Measurements from ENCODE around the gene TPD52L1. TPM values are rescaled to one million over a fixed set of nuclear protein-coding genes. Genes with fewer than 3 reads are reported as not detected.

The TPD52L1 gene
- total and polyA plus RNA-seq, 2 of the 13 experiments (the other 11 are each of a cell fraction or from before 2014, with no cell fraction given), result 0.49 to 0.53 TPM

DNA sequence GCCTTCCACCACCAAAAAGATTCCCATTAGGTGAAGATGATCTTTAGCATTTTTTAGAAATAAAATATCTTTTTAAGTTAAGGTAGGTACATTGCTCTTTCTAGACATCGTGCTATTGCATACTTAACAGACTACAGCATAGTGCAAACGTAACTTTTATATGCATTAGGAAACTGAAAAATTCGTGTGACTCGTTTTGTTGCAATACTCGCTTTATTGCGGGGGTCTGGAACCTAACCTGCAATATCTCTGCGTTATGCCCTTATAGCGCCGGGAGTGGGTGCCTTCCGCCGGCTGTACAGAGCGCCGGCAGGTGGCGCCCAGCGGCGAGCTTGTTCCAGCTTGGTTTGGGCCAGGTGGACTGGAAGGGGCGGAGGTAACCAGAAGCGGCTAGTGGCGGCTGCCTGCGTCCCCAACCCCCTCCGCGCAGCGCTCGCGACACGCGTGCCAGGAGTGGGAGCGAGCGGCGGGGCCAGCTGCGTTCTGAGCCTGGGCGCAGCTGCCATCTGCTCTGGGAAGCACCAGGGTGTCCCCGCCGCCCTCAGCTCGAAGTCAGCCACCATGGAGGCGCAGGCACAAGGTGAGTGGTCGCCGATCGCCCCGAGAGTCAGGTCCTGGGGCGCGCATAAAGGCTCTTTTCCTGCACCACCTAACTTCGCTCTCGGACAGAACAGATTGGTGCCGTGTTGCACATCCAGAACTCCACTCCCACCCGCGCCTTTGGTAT, at the start of gene TPD52L1 (continued):
- peak; percentile 41; the same call in 1 of the 2 replicates for TF ChIP-seq ZNF275 (CRISPR knock-in tag; IDR thresholded peaks at IDR 0.05; ENCODE audit: borderline replicate concordance)
- TF ChIP-seq ELF1 (CRISPR knock-in tag; IDR thresholded peaks at IDR 0.05), result peak; percentile 9; the same call in 1 of the 2 replicates
- TF ChIP-seq ZNF501 (CRISPR knock-in tag; IDR thresholded peaks at IDR 0.05), result peak; percentile 17; the same call in 1 of the 2 replicates
- TF ChIP-seq KLF9 (CRISPR knock-in tag; IDR thresholded peaks at IDR 0.05; ENCODE audit: low read depth), result no peak
- 0 out of 2 replicates have a peak, but pooled peaks have one; percentile 75 for TF ChIP-seq DZIP1 (CRISPR knock-in tag; IDR thresholded peaks at IDR 0.05)
- TF ChIP-seq SALL2 (CRISPR knock-in tag; IDR thresholded peaks at IDR 0.05), result 0 out of 2 replicates have a peak, but pooled peaks have one; percentile 25
- peak; percentile 97 for TF ChIP-seq CTCF (CRISPR knock-in tag; IDR thresholded peaks at IDR 0.05)
- 0 out of 2 replicates have a peak, but pooled peaks have one; percentile 32 for TF ChIP-seq NCOA2 (CRISPR knock-in tag; IDR thresholded peaks at IDR 0.05)
- TF ChIP-seq, protein P1, sequence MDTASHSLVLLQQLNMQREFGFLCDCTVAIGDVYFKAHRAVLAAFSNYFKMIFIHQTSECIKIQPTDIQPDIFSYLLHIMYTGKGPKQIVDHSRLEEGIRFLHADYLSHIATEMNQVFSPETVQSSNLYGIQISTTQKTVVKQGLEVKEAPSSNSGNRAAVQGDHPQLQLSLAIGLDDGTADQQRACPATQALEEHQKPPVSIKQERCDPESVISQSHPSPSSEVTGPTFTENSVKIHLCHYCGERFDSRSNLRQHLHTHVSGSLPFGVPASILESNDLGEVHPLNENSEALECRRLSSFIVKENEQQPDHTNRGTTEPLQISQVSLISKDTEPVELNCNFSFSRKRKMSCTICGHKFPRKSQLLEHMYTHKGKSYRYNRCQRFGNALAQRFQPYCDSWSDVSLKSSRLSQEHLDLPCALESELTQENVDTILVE (CRISPR knock-in tag; IDR thresholded peaks at IDR 0.05), result 0 out of 2 replicates have a peak, but pooled peaks have one; percentile 39
- TF ChIP-seq, protein P2, sequence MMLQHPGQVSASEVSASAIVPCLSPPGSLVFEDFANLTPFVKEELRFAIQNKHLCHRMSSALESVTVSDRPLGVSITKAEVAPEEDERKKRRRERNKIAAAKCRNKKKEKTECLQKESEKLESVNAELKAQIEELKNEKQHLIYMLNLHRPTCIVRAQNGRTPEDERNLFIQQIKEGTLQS (CRISPR knock-in tag; IDR thresholded peaks at IDR 0.05), result peak; percentile 18; the same call in 1 of the 2 replicates
- 0 out of 2 replicates have a peak, but pooled peaks have one; percentile 43 for TF ChIP-seq HOXA9 (CRISPR knock-in tag; IDR thresholded peaks at IDR 0.05; ENCODE audit: borderline replicate concordance)
- TF ChIP-seq ZNF703 (CRISPR knock-in tag; IDR thresholded peaks at IDR 0.05; ENCODE audit: borderline replicate concordance), result no peak
- peak; percentile 62 for TF ChIP-seq HNRNPLL (IDR thresholded peaks at IDR 0.05; ENCODE audit: low read depth, low read length, poor library complexity, severe bottlenecking)
- TF ChIP-seq HCFC1 (IDR thresholded peaks at IDR 0.05; ENCODE audit: low read depth, low read length), result 0 out of 2 replicates have a peak, but pooled peaks have one; percentile 7
- TF ChIP-seq KLF6 (CRISPR knock-in tag; IDR thresholded peaks at IDR 0.05), result 0 out of 2 replicates have a peak, but pooled peaks have one; percentile 53
- peak; percentile 14; the same call in 1 of the 2 replicates for TF ChIP-seq ZNF350 (CRISPR knock-in tag; IDR thresholded peaks at IDR 0.05; ENCODE audit: borderline replicate concordance, low read depth)
- TF ChIP-seq ZBTB10 (CRISPR knock-in tag; IDR thresholded peaks at IDR 0.05; ENCODE audit: borderline replicate concordance), result no peak
